Neuronal stem cell (in vitro differentiated cells): ENCODE measurements around the gene MTHFS. TPM values are rescaled to one million over a fixed set of nuclear protein-coding genes. Genes with fewer than 3 reads are reported as not detected.

Source experiments
- DNase-seq: peaks from one replicate; pipeline ENCODE4 v3.0.0-alpha.2; 2013; ENCODE audit warnings: low spot score
- H2AFZ ChIP-seq: one replicate; pipeline ENCODE4 v1.6.1; 2013; ENCODE audit warnings: mild to moderate bottlenecking, low read length, inconsistent platforms
- H2AK5ac ChIP-seq: 2 replicates; pipeline ENCODE4 v1.6.1; 2013; ENCODE audit warnings: low read depth, mild to moderate bottlenecking, inconsistent platforms, low read length, moderate library complexity, mixed read lengths
- H2BK120ac ChIP-seq: 2 replicates; pipeline ENCODE4 v1.6.1; 2013; ENCODE audit warnings: low read depth, mild to moderate bottlenecking, inconsistent platforms, low read length, moderate library complexity, mixed read lengths
- H2BK12ac ChIP-seq: one replicate; pipeline ENCODE4 v1.6.1; 2013; ENCODE audit warnings: low read length, inconsistent platforms
- H2BK15ac ChIP-seq: 2 replicates; pipeline ENCODE4 v1.6.1; 2013; ENCODE audit warnings: mild to moderate bottlenecking, low read length, inconsistent platforms, mixed read lengths
- H2BK5ac ChIP-seq: one replicate; pipeline ENCODE4 v1.6.1; 2013; ENCODE audit warnings: inconsistent platforms, mild to moderate bottlenecking, low read length, moderate library complexity
- H3K14ac ChIP-seq: one replicate; pipeline ENCODE4 v1.6.1; 2013; ENCODE audit warnings: low read length, inconsistent platforms
- H3K18ac ChIP-seq: 2 replicates; pipeline ENCODE4 v1.6.1; 2013; ENCODE audit warnings: low read length, inconsistent platforms
- H3K23ac ChIP-seq: 2 replicates; pipeline ENCODE4 v1.6.1; 2013; ENCODE audit warnings: low read depth, mild to moderate bottlenecking, mixed read lengths, low read length, inconsistent platforms; ENCODE audit not compliant: poor library complexity
- H3K27ac ChIP-seq: replicated peaks from 3 replicates; pipeline ENCODE4 v1.5.1; 2013; ENCODE audit warnings: low read length, inconsistent platforms
- H3K27me3 ChIP-seq, 3 experiments: 2 replicates each; pipeline ENCODE4 v1.6.1; 2013; ENCODE audit warnings: low read length in 3 of 3, mild to moderate bottlenecking in 2 of 3, inconsistent platforms in 1 of 3, low read depth in 1 of 3, mixed read lengths in 1 of 3, moderate library complexity in 1 of 3; ENCODE audit not compliant: control insufficient read depth in 3 of 3, insufficient read depth in 3 of 3
- H3K36me3 ChIP-seq, 2 donors: replicated peaks in 1 of 2; 2 replicates each; pipeline ENCODE4 v1.6.1; 2013; ENCODE audit warnings: low read length in 2 of 2; ENCODE audit not compliant: control insufficient read depth in 2 of 2, insufficient read depth in 2 of 2
- H3K4ac ChIP-seq: 2 replicates; pipeline ENCODE4 v1.6.1; 2013; ENCODE audit warnings: inconsistent platforms, mild to moderate bottlenecking, low read length, moderate library complexity
- H3K4me1 ChIP-seq, 2 donors: 1 replicate in 1 of 2; 2 replicates in 1 of 2; pipeline ENCODE4 v1.6.1; 2013; ENCODE audit warnings: low read length in 2 of 2, low read depth in 1 of 2; ENCODE audit not compliant: control insufficient read depth in 2 of 2, insufficient read depth in 1 of 2
- H3K4me2 ChIP-seq: one replicate; pipeline ENCODE4 v1.6.1; 2013; ENCODE audit warnings: mild to moderate bottlenecking, low read length, inconsistent platforms; ENCODE audit not compliant: insufficient read depth, poor library complexity, severe bottlenecking
- H3K4me3 ChIP-seq, 2 donors: 2 replicates each; pipeline ENCODE4 v1.5.1; 2013; ENCODE audit warnings: low read length in 2 of 2, mild to moderate bottlenecking in 2 of 2, inconsistent platforms in 1 of 2, moderate library complexity in 1 of 2
- H3K79me1 ChIP-seq: one replicate; pipeline ENCODE4 v1.6.1; 2013; ENCODE audit warnings: low read depth, mild to moderate bottlenecking, inconsistent platforms, low read length, moderate library complexity
- H3K9ac ChIP-seq: one replicate; pipeline ENCODE4 v1.6.1; 2013; ENCODE audit warnings: mild to moderate bottlenecking, low read depth, low read length, inconsistent platforms; ENCODE audit not compliant: poor library complexity
- H3K9me3 ChIP-seq, 2 donors: replicated peaks in 1 of 2; 2 replicates each; pipeline versions ENCODE3 to v1.6.1; 2013; ENCODE audit warnings: low read length in 2 of 2, mild to moderate bottlenecking in 2 of 2, inconsistent platforms in 1 of 2, low read depth in 1 of 2, mixed read lengths in 1 of 2, moderate library complexity in 1 of 2; ENCODE audit not compliant: control insufficient read depth in 2 of 2, insufficient read depth in 1 of 2
- H4K8ac ChIP-seq: one replicate; pipeline ENCODE4 v1.6.1; 2013; ENCODE audit warnings: low read depth, mild to moderate bottlenecking, inconsistent platforms, low read length, moderate library complexity
- H4K91ac ChIP-seq: one replicate; pipeline ENCODE4 v1.6.1; 2013; ENCODE audit warnings: low read length, low read depth, mild to moderate bottlenecking, inconsistent platforms; ENCODE audit not compliant: poor library complexity
- WGBS, 2 donors: extraction: QIAGEN DNeasy Blood & Tissue Kit; methylation state at CpG; one replicate each; pipeline ENCODE4 v1.1.7; 2013; ENCODE audit warnings: missing lambda C conversion rate in 2 of 2, mixed read lengths in 1 of 2; ENCODE audit not compliant: insufficient read length in 2 of 2, insufficient replicate concordance in 1 of 2; ENCODE audit errors: extremely low coverage in 2 of 2; 5-methylcytosine and 5-hydroxymethylcytosine counted together
- polyA plus RNA-seq, 2 experiments: library from polyadenylated mRNA; stranded (reverse); fragments of 200-250 nt; gene quantifications; one replicate each; pipeline ENCODE4 v1.2.3, GENCODE V29; 2013

The MTHFS gene
- 13.0 TPM for polyA plus RNA-seq (2013, experiment 1 of 2)
- 13.3 TPM for polyA plus RNA-seq (2013, experiment 2 of 2)

DNA sequence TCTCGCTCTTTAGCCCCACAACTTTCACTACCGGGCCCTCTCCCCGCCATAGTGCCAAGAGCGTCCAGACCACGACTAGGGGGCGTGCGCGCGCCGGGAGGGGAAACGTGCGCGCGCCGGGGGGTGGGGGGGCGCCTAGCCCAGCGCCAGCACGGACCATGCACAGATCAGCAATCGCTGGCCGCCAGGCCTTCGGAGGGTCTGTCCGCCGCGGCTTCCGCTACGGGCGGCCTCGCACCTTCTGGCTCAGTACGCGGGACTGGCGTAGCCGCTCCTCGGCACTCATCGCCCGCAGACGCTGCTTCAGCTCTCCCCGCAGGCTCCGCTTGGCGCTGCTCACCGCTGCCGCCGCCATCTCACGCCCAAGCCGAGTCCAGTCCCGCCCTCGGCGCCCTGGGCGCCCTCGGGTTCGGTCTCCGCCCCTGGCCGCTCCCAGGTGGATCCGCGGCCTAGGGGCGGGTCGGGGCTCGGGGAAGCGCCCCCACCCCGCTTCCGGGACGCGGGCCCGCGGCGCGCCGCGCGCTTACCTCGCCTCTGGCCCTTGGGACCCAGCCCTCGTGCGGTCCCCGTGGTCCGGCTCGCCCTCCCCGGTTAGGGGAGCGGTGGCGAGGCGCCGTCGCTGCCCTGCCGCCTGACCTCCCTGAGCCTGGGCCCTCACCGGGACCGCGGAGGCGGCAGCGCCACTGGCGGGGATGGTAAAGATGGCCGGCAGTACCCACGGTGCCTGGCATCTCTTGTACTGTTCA is at the start of gene MTHFS:
MTHFS (minus strand) TSS at position 381 of the 746 bp plus-strand sequence; CDS start at position 355, 26 bp downstream.
- peak within 1 kb of the TSS; percentile 44 to 94 for H3K4me3 ChIP-seq
- no peaks in the 10 kb centered on the region for H3K79me1 ChIP-seq
- no peaks in the 10 kb centered on the region for H3K27me3 ChIP-seq
- H2BK5ac ChIP-seq: peak within 1 kb of the TSS; percentile 98
- H2BK12ac ChIP-seq: no peak within 1 kb of the TSS
- no peaks in the 10 kb centered on the region for H3K9me3 ChIP-seq
- peak within 1 kb of the TSS; percentile 100 for H3K18ac ChIP-seq
- peak within 1 kb of the TSS; percentile 49 for H2BK15ac ChIP-seq
- H3K9ac ChIP-seq: peak within 1 kb of the TSS; percentile 99
- peak within 1 kb of the TSS; percentile 78 for H3K4me2 ChIP-seq
- H3K36me3 ChIP-seq: peaks cover 0 to 10% of the 10 kb centered on the region in 2 donors
- no peak within 1 kb of the TSS for H2AK5ac ChIP-seq
- peak within 1 kb of the TSS; percentile 86 for H3K27ac ChIP-seq
- peak within 1 kb of the TSS; percentile 100 for H3K23ac ChIP-seq
- peak within 1 kb of the TSS; percentile 43 for H4K8ac ChIP-seq
- peak within 1 kb of the TSS; percentile 45 for H2AFZ ChIP-seq
- peak; percentile 68 for DNase-seq
- no peak within 1 kb of the TSS for H4K91ac ChIP-seq
- peak within 1 kb of the TSS; percentile 97 for H3K14ac ChIP-seq
- H3K4me1 ChIP-seq: peaks cover 0 to 4% of the 10 kb centered on the region in 2 donors
- H2BK120ac ChIP-seq: no peak within 1 kb of the TSS
- H3K4ac ChIP-seq: peak within 1 kb of the TSS; percentile 76
- no CpG with 5 or more reads among the region's 90 CpGs for WGBS, 2 donors

DNA sequence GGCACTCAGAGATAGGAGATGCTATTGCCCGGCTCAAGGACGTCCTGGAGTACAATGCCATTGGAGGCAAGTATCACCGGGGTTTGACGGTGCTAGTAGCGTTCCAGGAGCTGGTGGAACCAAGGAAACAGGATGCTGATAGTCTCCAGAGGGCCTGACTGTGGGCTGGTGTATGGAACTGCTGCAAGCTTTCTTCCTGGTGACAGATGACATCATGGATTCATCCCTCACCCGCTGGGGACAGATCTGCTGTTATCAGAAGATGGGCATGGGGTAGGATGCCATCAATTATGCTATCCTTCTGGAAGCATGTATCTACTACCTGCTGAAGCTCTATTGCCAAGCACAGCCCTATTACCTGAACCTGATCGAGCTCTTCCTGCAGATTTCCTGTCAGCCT is 47.8 kb upstream of the MTHFS start:
- Histone ChIP-seq H3K23ac (no peak overlapping the region), H2AK5ac (no peak overlapping the region), H4K8ac (no peak overlapping the region), H3K9me3 (no peaks in the 10 kb centered on the region), H3K9ac (no peak overlapping the region), H4K91ac (no peak overlapping the region), H3K4ac (no peak overlapping the region), H3K27ac (no peak overlapping the region), H3K36me3 (no peaks in the 10 kb centered on the region), H3K27me3 (peaks cover 0 to 10% (median 0%) of the 10 kb centered on the region in 3 experiments), H3K18ac (no peak overlapping the region), H3K4me1 (no peaks in the 10 kb centered on the region), H3K4me3 (no peak overlapping the region), H2BK120ac (no peak overlapping the region), H3K4me2 (no peak overlapping the region), H2BK5ac (no peak overlapping the region), H2BK15ac (no peak overlapping the region), H2AFZ (no peak overlapping the region), H2BK12ac (no peak overlapping the region), H3K79me1 (no peaks in the 10 kb centered on the region), H3K14ac (no peak overlapping the region)
- DNase-seq: no peak
- WGBS, 2 donors: no CpG with 5 or more reads among the region's 7 CpGs

DNA sequence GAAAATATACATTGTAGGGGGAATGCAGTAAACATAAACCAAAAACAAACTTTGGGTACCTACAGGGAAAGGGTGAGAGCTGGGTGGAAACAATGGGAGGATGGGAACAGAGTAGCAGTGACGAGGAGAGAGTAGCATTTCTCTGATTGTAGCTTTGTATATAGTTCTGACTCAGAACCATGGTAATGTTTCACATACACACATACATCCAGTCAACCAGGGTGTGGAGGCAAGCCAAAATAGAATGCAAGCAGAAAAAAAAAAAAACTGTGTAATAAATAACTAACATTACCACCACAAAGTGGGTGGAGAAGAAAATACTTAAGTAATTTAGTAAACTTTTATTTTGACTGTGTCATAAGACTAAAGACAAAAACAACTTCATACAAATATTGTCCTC is 47.0 kb upstream of the MTHFS start:
- Histone ChIP-seq H3K9ac (no peak overlapping the region), H3K23ac (no peak overlapping the region), H3K4ac (no peak overlapping the region), H3K27me3 (peaks cover 0 to 10% (median 0%) of the 10 kb centered on the region in 3 experiments), H2BK5ac (no peak overlapping the region), H4K8ac (no peak overlapping the region), H3K79me1 (no peaks in the 10 kb centered on the region), H2BK15ac (no peak overlapping the region), H3K14ac (no peak overlapping the region), H3K4me2 (no peak overlapping the region), H3K27ac (no peak overlapping the region), H4K91ac (no peak overlapping the region), H3K9me3 (no peaks in the 10 kb centered on the region), H2BK120ac (no peak overlapping the region), H3K18ac (no peak overlapping the region), H3K4me3 (no peak overlapping the region), H2BK12ac (no peak overlapping the region), H3K4me1 (no peaks in the 10 kb centered on the region), H3K36me3 (no peaks in the 10 kb centered on the region), H2AK5ac (no peak overlapping the region), H2AFZ (no peak overlapping the region)
- no CpG with 5 or more reads among the region's 1 CpG for WGBS, 2 donors
- no peak for DNase-seq

- no peak for DNase-seq
These were observed 46.1 kb upstream of the MTHFS start for GRCh38 chr15:79942741-79943481.

More at GRCh38 chr15:79942741-79943481, 46.1 kb upstream of the MTHFS start:
- Histone ChIP-seq H2BK12ac (no peak overlapping the region), H3K23ac (no peak overlapping the region), H3K36me3 (no peaks in the 10 kb centered on the region), H2AK5ac (no peak overlapping the region), H3K9me3 (no peaks in the 10 kb centered on the region), H3K27me3 (peaks cover 0 to 10% (median 0%) of the 10 kb centered on the region in 3 experiments), H3K79me1 (no peaks in the 10 kb centered on the region), H3K27ac (no peak overlapping the region), H3K18ac (no peak overlapping the region), H2BK120ac (no peak overlapping the region), H3K4me3 (no peak overlapping the region), H3K9ac (no peak overlapping the region), H2BK5ac (no peak overlapping the region), H2AFZ (no peak overlapping the region), H3K4ac (no peak overlapping the region), H3K14ac (no peak overlapping the region), H2BK15ac (no peak overlapping the region), H3K4me1 (no peaks in the 10 kb centered on the region), H4K8ac (no peak overlapping the region), H4K91ac (no peak overlapping the region), H3K4me2 (no peak overlapping the region)
- WGBS, 2 donors: no CpG with 5 or more reads among the region's 7 CpGs
